Measurements from ENCODE around the gene MOK.
"Not testable (repeated sequence)": the region's sequence is repeated elsewhere in the genome, so short reads cannot be mapped to it uniquely, and the experiment has no call there.

The MOK gene

DNA sequence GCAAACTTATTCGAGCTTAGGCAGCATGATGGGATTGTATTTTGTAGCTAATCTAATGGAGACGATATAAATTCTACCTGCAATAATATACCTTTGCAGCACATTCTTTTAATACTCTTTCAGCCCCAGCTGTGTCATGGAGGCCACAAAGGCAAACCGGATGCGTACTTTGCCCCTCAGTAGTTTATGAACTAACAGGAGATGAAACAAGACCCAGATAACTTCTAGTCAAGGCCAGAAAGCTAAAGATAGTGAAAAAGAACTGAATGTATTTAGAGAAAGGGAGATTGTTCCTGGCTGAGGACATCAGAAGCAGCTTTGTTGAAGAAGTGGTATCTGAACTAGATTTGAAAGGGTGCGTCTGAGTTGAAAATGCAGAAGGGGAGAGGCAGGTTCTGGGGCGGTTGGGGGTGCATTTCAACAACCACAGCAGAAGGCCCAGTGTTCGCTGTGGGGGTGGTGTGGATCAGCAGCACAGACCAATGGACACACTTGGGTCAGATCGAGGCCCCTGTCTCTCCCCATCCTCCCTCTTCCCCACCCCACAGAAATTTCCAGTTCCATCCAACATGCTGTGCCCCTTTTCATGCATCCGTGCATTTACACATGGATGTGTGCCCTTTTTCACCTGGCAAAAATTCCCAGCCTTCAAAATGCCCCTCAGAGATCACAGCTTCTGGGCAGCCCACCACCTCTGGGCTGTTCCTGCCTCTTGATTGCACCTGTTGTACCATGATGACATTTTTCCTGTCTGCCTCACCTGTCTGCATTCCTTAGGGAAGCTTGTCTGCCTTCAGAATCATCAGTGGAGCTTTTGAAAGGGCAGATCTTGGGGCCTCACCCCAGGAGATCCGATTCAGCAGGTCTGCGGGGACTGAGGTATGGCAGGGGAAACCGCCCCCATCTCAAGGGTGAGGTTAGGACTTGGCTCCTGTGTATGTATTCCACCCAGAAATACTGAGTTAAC lies 16.8 kb upstream of the MOK start:
- no peak for DNase-seq

GRCh38 chr14:102320671-102321455 lies 15.9 kb upstream of the MOK start:
- DNase-seq, result no peak

DNA sequence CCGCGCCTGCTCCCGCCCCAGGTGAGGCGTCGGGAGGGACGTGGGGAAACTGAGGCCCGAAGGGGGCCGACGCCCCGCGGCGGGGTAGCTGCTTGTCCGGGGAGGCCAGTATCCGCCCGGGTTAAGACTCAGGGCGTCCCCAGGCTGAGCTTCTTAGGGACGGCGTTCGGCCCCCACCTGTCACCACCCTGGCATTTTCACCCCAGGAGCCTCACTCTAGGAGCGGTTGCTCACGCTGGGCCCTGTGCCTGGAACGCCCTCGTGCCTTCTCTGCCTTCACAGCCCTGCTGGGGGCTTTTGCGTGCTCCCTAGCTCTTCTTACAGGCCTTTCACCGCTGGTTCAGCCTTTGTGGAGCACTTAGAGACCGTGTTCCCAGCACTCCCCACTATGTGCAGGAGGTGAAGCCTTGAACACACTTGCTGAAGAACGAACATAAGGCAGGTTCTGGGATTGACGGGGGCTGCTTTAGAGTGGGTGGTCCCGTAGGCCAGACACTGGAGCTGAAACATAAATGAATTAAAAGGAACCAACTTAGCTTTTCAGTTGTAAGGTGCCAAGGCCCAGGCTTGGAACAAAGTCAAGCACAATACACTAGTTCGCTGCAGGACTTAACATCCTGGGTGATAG lies 15.2 kb upstream of the MOK start:
- DNase-seq, result peak; percentile 53

- DNase-seq, result peak; percentile 97
Measured at GRCh38 chr14:102319351-102320032, 14.5 kb upstream of the MOK start, which contains the start of gene ZNF839. Gene ZNF839, plus strand, starts transcription at chr14:102319746. Its CDS starts 20 bp downstream, at chr14:102319766.

- peak; percentile 53 for DNase-seq
Measured at GRCh38 chr14:102318781-102319276, 13.9 kb upstream of the MOK start.

GRCh38 chr14:102317564-102318248 lies 12.7 kb upstream of the MOK start:
- DNase-seq, result peak; percentile 76

- DNase-seq, result peak; percentile 95
Measured at GRCh38 chr14:102316743-102317563, 12.0 kb upstream of the MOK start.

DNA sequence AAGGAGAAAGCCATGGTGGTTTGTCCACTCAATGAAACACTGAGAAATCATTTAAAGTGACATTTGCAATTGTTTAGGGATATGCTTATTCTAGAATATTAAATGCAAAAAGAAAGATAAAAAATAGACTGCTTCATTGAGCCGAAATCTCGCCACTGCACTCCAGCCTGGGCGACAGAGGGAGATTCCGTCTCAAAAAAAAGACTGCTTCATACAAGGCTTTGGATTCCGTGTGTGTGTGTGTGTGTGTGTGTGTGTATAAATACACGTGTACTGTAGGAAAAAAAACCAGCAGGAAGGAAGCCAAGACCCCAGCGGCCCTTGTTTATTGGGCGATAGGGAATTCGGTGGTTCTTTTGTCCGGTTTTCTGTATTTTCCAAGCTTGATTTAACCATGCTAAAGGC lies 11.4 kb upstream of the MOK start:
- DNase-seq, result peak; percentile 79

- no peak for DNase-seq
Measured at GRCh38 chr14:102315121-102315520, 10.2 kb upstream of the MOK start.

DNA sequence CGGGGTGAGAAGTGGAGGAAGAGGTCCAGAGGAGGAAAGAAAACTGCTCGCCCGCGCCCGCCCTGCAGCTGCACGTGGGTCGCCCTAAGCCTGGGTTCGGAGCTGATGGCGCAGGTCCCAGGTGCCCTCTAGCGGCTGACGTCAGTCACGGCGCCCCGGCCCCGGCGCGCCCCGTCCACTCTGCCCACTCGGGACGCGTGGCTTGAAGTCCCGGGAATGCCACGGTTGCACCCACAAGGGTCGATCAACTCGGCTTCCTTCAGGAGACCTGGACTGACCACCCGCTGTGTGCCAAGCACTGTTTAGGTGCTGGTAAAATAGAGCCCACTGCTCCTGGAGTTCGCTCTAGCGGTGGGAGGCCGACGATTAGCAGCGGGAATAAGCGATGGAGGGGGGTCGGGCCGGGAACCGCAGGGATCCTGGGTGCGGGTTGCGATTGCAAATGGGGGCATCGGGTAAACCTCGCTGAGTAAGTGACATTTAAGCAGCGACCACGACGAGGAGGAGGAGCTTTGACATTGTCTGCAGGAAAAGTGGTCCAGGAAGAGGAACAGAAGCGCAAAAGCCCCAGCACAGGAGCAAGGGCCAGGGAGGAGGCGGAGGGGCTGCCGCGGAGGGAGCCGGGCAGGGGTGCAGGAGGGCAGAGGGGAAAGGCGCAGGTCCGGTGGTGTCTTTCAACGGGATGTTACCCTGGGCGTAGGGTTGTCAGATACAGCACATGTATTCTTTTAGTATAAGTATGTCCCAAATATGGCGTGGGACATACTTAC lies 9.5 kb upstream of the MOK start:
- DNase-seq, result peak; percentile 91

GRCh38 chr14:102303664-102304063 lies 1.3 kb downstream of the MOK start:
- no peak for DNase-seq

- DNase-seq, result not testable (repeated sequence)
Measured at GRCh38 chr14:102298303-102299070, 6.5 kb downstream of the MOK start.

DNA sequence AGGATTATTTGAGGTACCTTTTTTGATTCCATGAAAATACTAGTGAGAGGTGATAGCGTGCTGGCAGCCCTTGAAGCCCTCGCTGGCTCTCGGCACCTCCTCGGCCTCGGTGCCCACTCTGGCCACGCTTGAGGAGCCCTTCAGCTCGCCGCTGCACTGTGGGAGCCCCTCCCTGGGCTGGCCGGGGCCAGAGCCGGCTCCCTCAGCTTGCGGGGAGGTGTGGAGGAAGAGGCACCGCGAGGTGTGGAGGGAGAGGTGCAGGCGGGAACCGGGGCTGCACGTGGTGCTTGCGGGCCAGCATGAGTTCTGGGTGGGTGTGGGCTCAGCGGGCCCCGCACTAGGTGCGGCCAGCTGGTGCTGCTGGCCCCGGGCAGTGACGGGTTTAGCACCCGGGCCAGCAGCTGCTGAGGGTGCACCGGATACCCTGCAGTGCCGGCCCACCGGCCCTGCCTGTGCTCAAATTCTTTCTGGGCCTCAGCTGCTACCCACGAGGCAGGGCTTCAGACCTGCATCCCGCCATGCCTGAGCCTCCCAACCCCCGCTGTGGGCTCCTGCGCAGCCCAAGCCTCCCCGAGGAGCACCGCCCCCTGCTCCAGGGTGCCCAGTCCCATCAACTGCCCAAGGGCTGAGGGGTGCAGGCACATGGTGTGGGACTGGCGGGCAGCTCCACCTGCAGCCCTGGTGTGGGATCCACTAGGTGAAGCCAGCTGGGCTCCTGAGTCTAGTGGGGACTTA lies 7.4 kb downstream of the MOK start:
- DNase-seq, result no peak

DNA sequence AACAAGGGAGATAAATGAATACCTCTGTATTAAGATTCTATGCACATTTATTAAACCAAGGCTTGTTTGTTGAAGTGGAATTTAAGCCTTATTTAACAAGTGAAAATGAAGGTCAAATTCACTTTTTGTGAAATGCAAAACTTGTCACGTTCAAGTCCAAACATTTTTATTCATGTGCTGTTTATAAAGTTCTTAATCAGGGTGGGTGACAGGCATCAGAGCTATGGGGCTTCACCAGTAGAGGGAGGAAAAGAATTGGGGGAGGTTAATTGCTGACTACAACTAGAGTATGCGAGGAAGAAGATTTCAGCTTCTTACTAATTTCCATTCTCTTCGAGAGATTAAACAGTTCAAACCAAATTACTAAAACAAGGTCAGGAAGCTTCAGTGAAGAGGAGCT lies 9.7 kb downstream of the MOK start:
- DNase-seq, result no peak

- DNase-seq, result no peak
Measured at GRCh38 chr14:102293781-102294180, 11.2 kb downstream of the MOK start.

DNA sequence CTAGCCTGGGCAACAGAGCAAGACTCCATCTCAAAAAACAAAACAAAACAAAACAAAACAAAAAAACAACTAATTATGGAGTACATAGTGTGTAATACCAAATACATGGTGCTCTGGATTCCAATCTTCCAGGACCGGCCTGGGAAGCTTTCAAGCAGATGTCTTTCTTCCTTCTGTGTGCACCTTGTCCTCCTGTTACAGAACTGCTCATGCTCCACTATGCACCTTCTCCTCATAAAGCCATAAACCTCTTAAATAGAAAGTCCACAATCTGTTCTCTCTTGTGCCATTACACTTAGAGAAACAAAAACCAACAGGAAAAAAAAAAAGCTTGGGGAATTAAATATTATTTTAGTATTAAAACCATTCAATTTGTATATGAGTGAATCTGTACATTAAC lies 12.5 kb downstream of the MOK start:
- DNase-seq, result no peak

DNA sequence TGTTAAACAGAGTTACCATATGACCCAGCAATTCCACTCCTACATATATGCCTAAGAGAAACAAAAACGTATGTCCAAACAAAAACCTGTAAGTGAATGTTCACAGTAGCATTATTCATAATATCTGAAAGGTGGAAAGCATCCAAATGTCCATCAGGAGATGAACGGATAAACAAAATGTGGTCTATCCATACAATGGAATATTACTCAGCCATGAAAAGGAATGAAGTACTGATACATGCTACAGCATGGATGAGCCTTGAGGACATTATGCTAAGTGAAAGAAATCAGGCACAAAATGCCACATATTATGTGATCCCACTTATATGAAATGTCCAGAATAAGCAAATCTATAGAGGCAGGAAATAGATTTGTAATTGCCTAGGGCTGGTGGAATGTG lies 16.8 kb downstream of the MOK start:
- DNase-seq, result no peak

DNA sequence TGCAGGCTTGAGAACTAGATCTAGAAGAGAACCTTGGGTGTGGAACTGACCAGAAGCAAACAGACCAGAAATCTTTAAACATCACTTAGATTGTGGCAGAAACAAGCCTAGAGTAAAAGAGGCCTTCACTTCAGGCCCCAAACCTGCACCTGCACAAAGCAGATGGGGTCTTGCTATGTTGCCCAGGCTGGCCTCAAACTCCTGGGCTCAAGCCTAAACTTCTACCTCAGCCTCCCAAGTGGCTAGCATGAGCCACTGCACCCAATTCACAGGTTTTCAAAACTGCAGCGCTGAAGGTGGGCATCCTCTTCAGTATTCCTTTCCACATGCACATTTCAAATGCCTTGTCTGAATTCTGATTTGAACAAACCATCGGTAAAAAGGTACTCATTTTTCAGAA lies 19.9 kb downstream of the MOK start:
- DNase-seq, result no peak

Data from NCI-H69 (cell line).